Endothelial cell of hepatic sinusoid (primary cell): ENCODE data around the gene PCDHAC2.

ENCODE experiments used
- in situ Hi-C: cut with HindIII; loops from 2 replicates; pipeline ENCODE4 v1.10.0; 2017; ENCODE audit warnings: low sequenced_read_pairs

The PCDHAC2 gene

DNA sequence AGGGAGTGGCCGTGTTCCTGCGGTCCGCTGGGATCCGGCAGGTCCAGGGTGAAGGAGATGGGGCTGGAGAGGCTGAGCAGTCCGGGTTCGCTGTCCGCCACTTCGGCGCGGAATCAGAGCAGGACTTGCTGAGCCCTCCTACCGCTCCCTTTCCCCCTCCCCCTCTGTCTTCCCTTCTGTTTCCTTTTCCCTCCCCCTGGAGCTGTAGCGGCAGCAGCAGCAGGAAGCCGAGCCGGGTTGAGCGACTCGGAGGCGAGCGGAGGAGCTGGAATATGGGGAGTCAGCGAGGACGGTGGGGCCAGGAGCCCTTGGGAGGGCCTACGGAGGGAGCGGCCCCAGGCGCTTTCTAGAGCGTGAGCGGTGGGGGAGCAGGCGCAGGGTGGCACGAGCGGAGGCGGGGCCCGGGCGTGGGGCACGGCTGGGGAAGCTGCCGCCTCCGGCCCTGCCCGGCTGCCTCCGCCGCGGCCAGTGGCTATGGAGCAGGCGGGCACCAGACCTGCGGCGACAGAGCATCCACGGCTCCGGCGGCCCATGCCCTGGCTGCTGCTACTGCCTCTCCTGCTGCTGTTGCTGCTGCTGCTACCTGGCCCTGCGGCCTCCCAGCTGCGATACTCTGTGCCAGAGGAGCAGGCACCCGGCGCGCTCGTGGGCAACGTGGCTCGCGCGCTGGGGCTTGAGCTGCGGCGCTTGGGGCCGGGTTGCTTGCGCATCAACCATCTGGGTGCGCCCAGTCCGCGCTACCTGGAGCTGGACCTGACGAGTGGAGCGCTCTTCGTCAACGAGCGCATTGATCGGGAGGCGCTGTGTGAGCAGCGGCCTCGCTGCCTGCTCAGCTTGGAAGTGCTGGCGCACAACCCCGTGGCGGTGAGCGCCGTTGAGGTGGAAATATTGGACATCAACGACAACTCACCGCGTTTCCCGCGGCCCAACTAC is at the start of gene PCDHAC2:
PCDHAC2 (plus strand) TSS at position 184 of the 933 bp plus-strand sequence; CDS start at position 475, 291 bp downstream.
- in situ Hi-C loops: no loop called here

GRCh38 chr5:140923601-140924000 is 42.7 kb upstream of the PCDHAC2 start:
- in situ Hi-C loops: no loop called here

- in situ Hi-C loops: no loop called here
Observed at GRCh38 chr5:140925806-140926442, 40.4 kb upstream of the PCDHAC2 start, which contains the start of gene PCDHAC1. Gene PCDHAC1 (plus strand): TSS chr5:140926299. CDS start chr5:140926893, 594 bp downstream.

GRCh38 chr5:140926443-140927227 is 39.6 kb upstream of the PCDHAC2 start:
- in situ Hi-C loops: no loop called here

DNA sequence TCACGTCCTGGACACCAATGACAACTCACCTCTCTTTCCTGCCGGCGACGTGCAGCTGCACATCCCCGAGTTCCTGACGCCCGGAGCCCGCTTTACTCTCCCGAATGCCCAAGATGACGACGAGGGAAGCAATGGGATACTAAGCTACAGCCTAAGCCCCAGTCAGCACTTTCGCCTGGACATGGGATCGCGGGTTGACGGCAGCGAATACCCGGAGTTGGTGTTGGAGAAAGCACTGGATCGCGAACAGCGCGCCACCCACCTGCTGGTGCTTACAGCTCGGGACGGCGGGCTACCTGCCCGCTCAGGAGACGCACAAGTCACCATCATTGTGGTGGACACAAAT is 39.1 kb upstream of the PCDHAC2 start:
- in situ Hi-C loops: no loop called here

GRCh38 chr5:140934964-140935606 is 31.2 kb upstream of the PCDHAC2 start:
- in situ Hi-C loops: no loop called here

GRCh38 chr5:140946578-140946977 is 19.7 kb upstream of the PCDHAC2 start:
- in situ Hi-C loops: no loop called here

DNA sequence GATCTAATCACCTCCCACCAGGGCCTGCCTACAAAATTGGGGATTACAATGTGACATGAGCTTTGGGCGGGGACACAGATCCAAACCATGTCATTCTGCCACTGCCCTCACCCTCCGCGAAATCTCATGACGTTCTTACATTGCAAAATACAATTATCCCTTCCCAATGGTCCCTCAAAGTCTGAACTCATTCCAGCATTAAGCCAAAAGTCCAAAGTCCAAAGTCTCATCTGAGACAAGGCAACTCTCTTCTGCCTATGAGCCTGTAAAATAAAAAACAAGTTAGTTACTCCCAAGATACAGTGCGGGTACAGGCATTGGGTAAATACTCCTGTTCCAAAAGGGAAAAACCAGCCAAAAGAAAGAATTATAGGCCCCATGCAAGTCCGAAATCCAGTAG is 14.6 kb upstream of the PCDHAC2 start:
- in situ Hi-C loops: no loop called here

- in situ Hi-C loops: no loop called here
Observed at GRCh38 chr5:140953234-140953633, 13.0 kb upstream of the PCDHAC2 start.

GRCh38 chr5:140962190-140962589 is 4.1 kb upstream of the PCDHAC2 start:
- in situ Hi-C loops: no loop called here

GRCh38 chr5:140964356-140964755 is 1.9 kb upstream of the PCDHAC2 start:
- in situ Hi-C loops: no loop called here

DNA sequence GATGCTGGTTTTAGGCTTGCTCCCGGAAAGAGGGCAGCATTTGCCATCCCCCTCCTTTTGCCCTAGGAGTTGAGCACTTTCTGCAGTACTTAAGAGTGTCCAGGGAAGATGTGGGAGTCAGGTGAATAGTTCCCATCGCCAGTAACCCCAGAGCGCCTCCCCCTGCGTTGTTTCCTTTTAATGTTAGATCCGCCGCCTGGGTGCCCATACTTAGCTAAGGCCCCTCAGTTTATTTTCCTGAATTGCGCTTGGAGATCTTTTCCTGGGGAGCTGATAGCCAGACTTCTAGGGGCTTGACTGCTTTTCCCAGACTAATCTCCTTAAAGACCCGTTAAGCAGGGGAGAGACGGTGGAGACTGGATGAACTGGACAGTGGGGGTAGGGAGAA is 377 bp upstream of the PCDHAC2 start:
- in situ Hi-C loops: no loop called here

DNA sequence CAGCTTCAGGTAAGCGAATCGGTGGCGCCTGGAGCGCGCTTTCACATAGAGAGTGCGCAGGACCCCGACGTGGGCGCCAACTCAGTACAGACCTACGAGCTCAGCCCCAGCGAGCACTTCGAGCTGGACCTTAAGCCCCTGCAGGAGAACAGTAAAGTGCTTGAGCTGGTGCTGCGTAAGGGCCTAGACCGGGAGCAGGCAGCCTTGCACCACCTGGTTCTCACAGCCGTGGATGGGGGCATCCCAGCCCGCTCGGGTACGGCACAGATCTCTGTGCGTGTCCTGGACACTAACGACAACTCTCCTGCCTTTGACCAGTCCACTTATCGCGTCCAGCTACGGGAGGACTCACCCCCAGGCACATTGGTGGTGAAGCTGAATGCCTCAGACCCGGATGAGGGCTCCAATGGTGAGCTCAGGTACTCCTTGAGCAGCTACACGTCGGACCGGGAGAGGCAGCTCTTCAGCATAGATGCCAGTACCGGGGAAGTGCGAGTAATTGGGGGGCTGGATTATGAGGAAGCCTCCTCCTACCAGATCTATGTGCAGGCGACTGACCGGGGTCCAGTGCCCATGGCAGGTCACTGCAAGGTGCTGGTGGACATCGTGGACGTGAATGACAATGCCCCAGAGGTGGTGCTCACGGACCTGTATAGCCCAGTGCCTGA is 1.1 kb downstream of the PCDHAC2 start:
- in situ Hi-C loops: no loop called here

GRCh38 chr5:140969880-140970279 is 3.6 kb downstream of the PCDHAC2 start:
- in situ Hi-C loops: no loop called here

GRCh38 chr5:140973550-140973949 is 7.3 kb downstream of the PCDHAC2 start:
- in situ Hi-C loops: no loop called here

DNA sequence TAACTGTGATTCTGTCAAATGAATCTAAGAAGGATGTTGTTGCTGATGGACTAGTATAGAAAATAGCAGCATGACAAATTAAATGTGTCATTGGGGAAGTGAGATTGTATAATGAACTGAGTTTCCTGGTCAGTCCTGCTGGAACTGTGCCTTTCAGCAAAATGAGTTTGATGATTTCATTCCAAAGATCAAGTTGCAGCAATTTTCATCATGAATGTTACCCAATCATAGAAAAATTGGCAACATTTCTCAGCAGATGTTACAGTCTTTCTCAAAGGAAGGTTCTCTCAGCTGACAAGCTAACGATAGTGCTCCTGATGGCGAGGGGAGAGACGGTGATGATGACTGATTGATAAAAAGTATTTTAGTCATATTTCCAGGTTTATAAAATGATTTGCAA is 10.7 kb downstream of the PCDHAC2 start:
- in situ Hi-C loops: no loop called here

DNA sequence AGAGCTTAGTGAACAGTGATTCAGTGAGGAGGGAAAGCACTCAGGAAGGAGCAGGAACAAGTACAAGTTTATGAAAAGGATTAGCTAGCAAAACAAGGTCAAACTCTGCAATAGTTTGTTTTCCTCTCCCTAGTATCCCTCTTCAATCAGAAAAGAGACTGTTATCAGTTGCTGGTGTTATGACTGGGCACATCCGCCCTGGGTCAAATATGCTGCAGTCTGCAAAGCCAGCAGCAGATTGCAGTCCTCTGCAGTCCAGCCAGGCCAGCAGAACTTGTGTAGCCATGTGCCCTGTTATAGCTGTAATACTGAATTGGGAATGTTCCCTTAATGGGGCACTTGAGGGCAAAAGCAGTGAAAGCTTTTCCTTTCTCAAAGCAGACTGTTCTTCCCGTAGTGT is 12.0 kb downstream of the PCDHAC2 start:
- in situ Hi-C loops: no loop called here

- in situ Hi-C loops: no loop called here
Observed at GRCh38 chr5:140978983-140979382, 12.7 kb downstream of the PCDHAC2 start.

GRCh38 chr5:140982083-140982716 is 15.9 kb downstream of the PCDHAC2 start:
- in situ Hi-C loops: no loop called here

- in situ Hi-C loops: no loop called here
Observed at GRCh38 chr5:140986117-140986521, 19.8 kb downstream of the PCDHAC2 start.
